ENCODE results near the gene INAFM1. TPM values are rescaled to one million over a fixed set of nuclear protein-coding genes. Genes with fewer than 3 reads are reported as not detected.

Gene INAFM1
- total and polyA plus RNA-seq, 9 of the 15 experiments (the other 6 are each of a cell fraction or from before 2014, with no cell fraction given) = 0.71 to 30.9 (median 3.1) TPM

DNA sequence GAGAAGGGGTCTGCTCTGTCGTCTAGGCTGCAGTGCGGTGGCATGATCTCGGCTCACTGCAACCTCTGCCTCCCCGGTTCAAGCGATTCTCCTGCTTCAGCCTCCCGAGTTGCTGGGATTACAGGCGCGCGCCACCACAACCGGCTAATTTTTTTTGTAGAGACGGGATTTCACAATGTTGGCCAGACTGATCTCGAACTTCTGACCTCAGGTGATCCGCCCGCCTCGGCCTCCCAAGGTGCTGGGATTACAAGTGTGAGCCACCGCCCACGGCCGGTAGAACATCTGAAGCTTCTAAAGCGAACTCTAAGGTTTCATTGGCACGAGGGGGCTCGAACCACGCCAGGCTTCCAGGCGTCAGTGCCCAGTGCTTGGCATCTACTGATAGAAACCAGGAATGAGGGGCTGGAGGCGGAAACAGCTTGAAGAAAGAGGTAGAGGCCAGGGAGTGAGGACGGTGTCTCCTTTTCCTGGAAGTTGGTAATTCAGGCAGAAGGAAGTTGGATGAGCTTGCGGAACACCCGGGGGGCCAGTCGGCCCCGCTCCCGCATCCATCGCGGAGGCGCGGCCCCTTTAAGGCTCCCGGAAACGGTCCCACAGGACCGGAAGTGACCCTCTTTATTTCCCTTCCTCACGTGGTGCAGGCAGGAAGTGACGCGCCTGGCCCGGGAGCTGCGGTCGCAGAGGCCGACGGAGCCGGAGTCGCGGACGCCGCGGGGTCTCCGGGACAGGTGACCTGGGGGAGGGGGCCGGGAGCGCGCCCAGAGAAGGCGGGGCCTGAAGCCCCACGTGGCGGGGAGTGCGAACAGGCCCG is 18.6 kb upstream of the INAFM1 start, which contains the start of gene CCDC9 (continued):
- TF ChIP-seq, protein P1, sequence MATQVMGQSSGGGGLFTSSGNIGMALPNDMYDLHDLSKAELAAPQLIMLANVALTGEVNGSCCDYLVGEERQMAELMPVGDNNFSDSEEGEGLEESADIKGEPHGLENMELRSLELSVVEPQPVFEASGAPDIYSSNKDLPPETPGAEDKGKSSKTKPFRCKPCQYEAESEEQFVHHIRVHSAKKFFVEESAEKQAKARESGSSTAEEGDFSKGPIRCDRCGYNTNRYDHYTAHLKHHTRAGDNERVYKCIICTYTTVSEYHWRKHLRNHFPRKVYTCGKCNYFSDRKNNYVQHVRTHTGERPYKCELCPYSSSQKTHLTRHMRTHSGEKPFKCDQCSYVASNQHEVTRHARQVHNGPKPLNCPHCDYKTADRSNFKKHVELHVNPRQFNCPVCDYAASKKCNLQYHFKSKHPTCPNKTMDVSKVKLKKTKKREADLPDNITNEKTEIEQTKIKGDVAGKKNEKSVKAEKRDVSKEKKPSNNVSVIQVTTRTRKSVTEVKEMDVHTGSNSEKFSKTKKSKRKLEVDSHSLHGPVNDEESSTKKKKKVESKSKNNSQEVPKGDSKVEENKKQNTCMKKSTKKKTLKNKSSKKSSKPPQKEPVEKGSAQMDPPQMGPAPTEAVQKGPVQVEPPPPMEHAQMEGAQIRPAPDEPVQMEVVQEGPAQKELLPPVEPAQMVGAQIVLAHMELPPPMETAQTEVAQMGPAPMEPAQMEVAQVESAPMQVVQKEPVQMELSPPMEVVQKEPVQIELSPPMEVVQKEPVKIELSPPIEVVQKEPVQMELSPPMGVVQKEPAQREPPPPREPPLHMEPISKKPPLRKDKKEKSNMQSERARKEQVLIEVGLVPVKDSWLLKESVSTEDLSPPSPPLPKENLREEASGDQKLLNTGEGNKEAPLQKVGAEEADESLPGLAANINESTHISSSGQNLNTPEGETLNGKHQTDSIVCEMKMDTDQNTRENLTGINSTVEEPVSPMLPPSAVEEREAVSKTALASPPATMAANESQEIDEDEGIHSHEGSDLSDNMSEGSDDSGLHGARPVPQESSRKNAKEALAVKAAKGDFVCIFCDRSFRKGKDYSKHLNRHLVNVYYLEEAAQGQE (IDR thresholded peaks at IDR 0.05; ENCODE audit: borderline replicate concordance) = peak; percentile 86
- TF ChIP-seq, protein P1 (CRISPR knock-in tag; IDR thresholded peaks at IDR 0.05; ENCODE audit: low read depth) = no peak
- no peak for TF ChIP-seq PHB2 (IDR thresholded peaks at IDR 0.05; ENCODE audit: low read depth)
- TF ChIP-seq MBD2 (IDR thresholded peaks at IDR 0.05; ENCODE audit: borderline replicate concordance, low read depth) = peak; percentile 43; the same call in 1 of the 2 replicates
- TF ChIP-seq FOXK2 (conservative IDR thresholded peaks at IDR 0.05 in 1 of 2, IDR thresholded peaks at IDR 0.05 in 1 of 2; ENCODE audit: low read depth in 2 of 2) = peak; percentile 93
- peak; percentile 71 for TF ChIP-seq TRIM28 (IDR thresholded peaks at IDR 0.05)
- TF ChIP-seq, protein P2, sequence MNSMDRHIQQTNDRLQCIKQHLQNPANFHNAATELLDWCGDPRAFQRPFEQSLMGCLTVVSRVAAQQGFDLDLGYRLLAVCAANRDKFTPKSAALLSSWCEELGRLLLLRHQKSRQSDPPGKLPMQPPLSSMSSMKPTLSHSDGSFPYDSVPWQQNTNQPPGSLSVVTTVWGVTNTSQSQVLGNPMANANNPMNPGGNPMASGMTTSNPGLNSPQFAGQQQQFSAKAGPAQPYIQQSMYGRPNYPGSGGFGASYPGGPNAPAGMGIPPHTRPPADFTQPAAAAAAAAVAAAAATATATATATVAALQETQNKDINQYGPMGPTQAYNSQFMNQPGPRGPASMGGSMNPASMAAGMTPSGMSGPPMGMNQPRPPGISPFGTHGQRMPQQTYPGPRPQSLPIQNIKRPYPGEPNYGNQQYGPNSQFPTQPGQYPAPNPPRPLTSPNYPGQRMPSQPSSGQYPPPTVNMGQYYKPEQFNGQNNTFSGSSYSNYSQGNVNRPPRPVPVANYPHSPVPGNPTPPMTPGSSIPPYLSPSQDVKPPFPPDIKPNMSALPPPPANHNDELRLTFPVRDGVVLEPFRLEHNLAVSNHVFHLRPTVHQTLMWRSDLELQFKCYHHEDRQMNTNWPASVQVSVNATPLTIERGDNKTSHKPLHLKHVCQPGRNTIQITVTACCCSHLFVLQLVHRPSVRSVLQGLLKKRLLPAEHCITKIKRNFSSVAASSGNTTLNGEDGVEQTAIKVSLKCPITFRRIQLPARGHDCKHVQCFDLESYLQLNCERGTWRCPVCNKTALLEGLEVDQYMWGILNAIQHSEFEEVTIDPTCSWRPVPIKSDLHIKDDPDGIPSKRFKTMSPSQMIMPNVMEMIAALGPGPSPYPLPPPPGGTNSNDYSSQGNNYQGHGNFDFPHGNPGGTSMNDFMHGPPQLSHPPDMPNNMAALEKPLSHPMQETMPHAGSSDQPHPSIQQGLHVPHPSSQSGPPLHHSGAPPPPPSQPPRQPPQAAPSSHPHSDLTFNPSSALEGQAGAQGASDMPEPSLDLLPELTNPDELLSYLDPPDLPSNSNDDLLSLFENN (IDR thresholded peaks at IDR 0.05; ENCODE audit: low read depth in 2 of 2, low read length in 2 of 2) = peak in 1 of 2 experiments; percentile 19; a peak in 1 of 4 replicates
- TF ChIP-seq PML (IDR thresholded peaks at IDR 0.05; ENCODE audit: low read length) = peak; percentile 75; the same call in 1 of the 2 replicates
- TF ChIP-seq THRAP3 (IDR thresholded peaks at IDR 0.05; ENCODE audit: borderline replicate concordance) = 0 out of 2 replicates have a peak, but pooled peaks have one; percentile 37
- peak; percentile 74 for TF ChIP-seq CBFA2T2 (conservative IDR thresholded peaks at IDR 0.05)
- TF ChIP-seq HDAC6 (IDR thresholded peaks at IDR 0.05; ENCODE audit: low read depth, low read length) = no peak
- TF ChIP-seq RBM25 (IDR thresholded peaks at IDR 0.05; ENCODE audit: low read depth, low read length, severe bottlenecking) = peak; percentile 13
- no peak for TF ChIP-seq NCOA4 (IDR thresholded peaks at IDR 0.05; ENCODE audit: partially characterized antibody)
- TF ChIP-seq HMGN3 (IDR thresholded peaks at IDR 0.05; ENCODE audit: borderline replicate concordance, extremely low read depth, insufficient read length, low read depth, low read length) = peak; percentile 78
- TF ChIP-seq, protein P3, sequence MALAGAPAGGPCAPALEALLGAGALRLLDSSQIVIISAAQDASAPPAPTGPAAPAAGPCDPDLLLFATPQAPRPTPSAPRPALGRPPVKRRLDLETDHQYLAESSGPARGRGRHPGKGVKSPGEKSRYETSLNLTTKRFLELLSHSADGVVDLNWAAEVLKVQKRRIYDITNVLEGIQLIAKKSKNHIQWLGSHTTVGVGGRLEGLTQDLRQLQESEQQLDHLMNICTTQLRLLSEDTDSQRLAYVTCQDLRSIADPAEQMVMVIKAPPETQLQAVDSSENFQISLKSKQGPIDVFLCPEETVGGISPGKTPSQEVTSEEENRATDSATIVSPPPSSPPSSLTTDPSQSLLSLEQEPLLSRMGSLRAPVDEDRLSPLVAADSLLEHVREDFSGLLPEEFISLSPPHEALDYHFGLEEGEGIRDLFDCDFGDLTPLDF (CRISPR knock-in tag; IDR thresholded peaks at IDR 0.05) = peak; percentile 66; the same call in 1 of the 2 replicates

Data from K562 (cell line).